HepG2 (cell line): Measurements from ENCODE around the gene ING5. TPM values are rescaled to one million over a fixed set of nuclear protein-coding genes. Genes with fewer than 3 reads are reported as not detected.

Experiments
- NR2F6 ChIP-seq, 2 experiments: IDR thresholded peaks; 2 replicates each; pipeline ENCODE4 v1.6.1; 2016; ENCODE audit warnings: antibody characterized with exemption in 1 of 2, mild to moderate bottlenecking in 1 of 2
- RBM39 ChIP-seq: fragments of 200-400 bp; formaldehyde crosslinking; IDR thresholded peaks from one replicate; pipeline ENCODE4 v1.6.1; 2018; ENCODE audit warnings: antibody characterized with exemption, mild to moderate bottlenecking, low read depth, low read length; ENCODE audit not compliant: poor library complexity, severe bottlenecking
- SUZ12 ChIP-seq: fragments of 150-350 bp; IDR thresholded peaks from 2 replicates; pipeline ENCODE4 v1.6.1; 2014; ENCODE audit warnings: low read depth, low read length
- TCF12 ChIP-seq, 2 experiments: fragments of 450-650 bp in 1 of 2; sonication (generic) in 1 of 2; formaldehyde crosslinking in 1 of 2; IDR thresholded peaks; 2 replicates each; pipeline versions ENCODE4 v1.6.1 to v1.8.0; 2017 to 2022; ENCODE audit warnings: antibody characterized with exemption in 1 of 2, mild to moderate bottlenecking in 1 of 2, missing genetic modification reagents in 1 of 2, moderate library complexity in 1 of 2
- TP53 ChIP-seq: sonication (generic); formaldehyde crosslinking; conservative IDR thresholded peaks from 2 replicates; pipeline ENCODE4 v1.4.0; 2020; ENCODE audit warnings: missing genetic modification reagents
- YEATS2 ChIP-seq: sonication (generic); formaldehyde crosslinking; IDR thresholded peaks from 2 replicates; pipeline ENCODE4 v1.4.0; 2020; ENCODE audit warnings: missing genetic modification reagents, borderline replicate concordance
- ZFP90 ChIP-seq: sonication (generic); formaldehyde crosslinking; IDR thresholded peaks from 2 replicates; pipeline ENCODE4 v1.8.0; 2022; ENCODE audit warnings: missing genetic modification reagents, mild to moderate bottlenecking, inconsistent platforms, borderline replicate concordance
- ZFX ChIP-seq: sonication (generic); formaldehyde crosslinking; IDR thresholded peaks from 2 replicates; pipeline ENCODE4 v1.4.0; 2020; ENCODE audit warnings: mild to moderate bottlenecking, low read depth, missing genetic modification reagents, moderate library complexity
- ZKSCAN5 ChIP-seq: sonication (generic); formaldehyde crosslinking; IDR thresholded peaks from 2 replicates; pipeline ENCODE4 v1.5.1; 2020; ENCODE audit warnings: mild to moderate bottlenecking, missing genetic modification reagents
- ZNF282 ChIP-seq: fragments of 450-650 bp; IDR thresholded peaks from 2 replicates; pipeline ENCODE4 v1.6.1; 2018; ENCODE audit not compliant: partially characterized antibody
- ZNF367 ChIP-seq: sonication (generic); formaldehyde crosslinking; IDR thresholded peaks from 2 replicates; pipeline ENCODE4 v1.4.0; 2020; ENCODE audit warnings: missing genetic modification reagents, borderline replicate concordance
- ZNF431 ChIP-seq: sonication (generic); formaldehyde crosslinking; IDR thresholded peaks from 2 replicates; pipeline ENCODE4 v1.9.0; 2022; ENCODE audit warnings: missing genetic modification reagents, low read depth, mild to moderate bottlenecking, borderline replicate concordance
- ZNF44 ChIP-seq: sonication (generic); formaldehyde crosslinking; IDR thresholded peaks from 2 replicates; pipeline ENCODE4 v1.5.1; 2020; ENCODE audit warnings: mild to moderate bottlenecking, missing genetic modification reagents
- polyA plus RNA-seq, 8 experiments: library from polyadenylated mRNA; depleted of rRNA in 3 of 8; stranded (reverse) in 7 of 8; unstranded in 1 of 8; fragments of >200 nt; fragmentation: Illumina TruSeq in 4 of 8; extraction: Trizol in 4 of 8; gene quantifications; 2 replicates each; pipeline versions ENCODE4 v1.2.1 to v1.2.3, GENCODE V29; 2011 to 2016; ENCODE audit warnings: low read depth in 4 of 8, missing spikeins in 1 of 8, mixed read lengths in 1 of 8; ENCODE audit not compliant: insufficient read depth in 1 of 8
- total RNA-seq, 5 experiments: library from RNA; depleted of rRNA; stranded (reverse); fragments of >200 nt; fragmentation: Illumina TruSeq; extraction: Trizol; gene quantifications; 2 replicates each; pipeline ENCODE4 v1.2.3, GENCODE V29; 2016; ENCODE audit warnings: low read depth in 1 of 5
- TF ChIP-seq, protein P1 (sequence below): fragments of 450-650 bp; IDR thresholded peaks from 2 replicates; pipeline ENCODE4 v1.6.1; 2016
- TF ChIP-seq, protein P2 (sequence below): sonication (generic); formaldehyde crosslinking; IDR thresholded peaks from 2 replicates; pipeline ENCODE4 v1.4.0; 2020; ENCODE audit warnings: mild to moderate bottlenecking, missing genetic modification reagents
- TF ChIP-seq, protein P3 (sequence below): conservative IDR thresholded peaks from 2 replicates; pipeline ENCODE4 v1.6.1; 2018; ENCODE audit warnings: missing genetic modification reagents

Gene ING5
- total and polyA plus RNA-seq, 2 of the 13 experiments (the other 11 are each of a cell fraction or from before 2014, with no cell fraction given), result 61.9 to 71.9 TPM

DNA sequence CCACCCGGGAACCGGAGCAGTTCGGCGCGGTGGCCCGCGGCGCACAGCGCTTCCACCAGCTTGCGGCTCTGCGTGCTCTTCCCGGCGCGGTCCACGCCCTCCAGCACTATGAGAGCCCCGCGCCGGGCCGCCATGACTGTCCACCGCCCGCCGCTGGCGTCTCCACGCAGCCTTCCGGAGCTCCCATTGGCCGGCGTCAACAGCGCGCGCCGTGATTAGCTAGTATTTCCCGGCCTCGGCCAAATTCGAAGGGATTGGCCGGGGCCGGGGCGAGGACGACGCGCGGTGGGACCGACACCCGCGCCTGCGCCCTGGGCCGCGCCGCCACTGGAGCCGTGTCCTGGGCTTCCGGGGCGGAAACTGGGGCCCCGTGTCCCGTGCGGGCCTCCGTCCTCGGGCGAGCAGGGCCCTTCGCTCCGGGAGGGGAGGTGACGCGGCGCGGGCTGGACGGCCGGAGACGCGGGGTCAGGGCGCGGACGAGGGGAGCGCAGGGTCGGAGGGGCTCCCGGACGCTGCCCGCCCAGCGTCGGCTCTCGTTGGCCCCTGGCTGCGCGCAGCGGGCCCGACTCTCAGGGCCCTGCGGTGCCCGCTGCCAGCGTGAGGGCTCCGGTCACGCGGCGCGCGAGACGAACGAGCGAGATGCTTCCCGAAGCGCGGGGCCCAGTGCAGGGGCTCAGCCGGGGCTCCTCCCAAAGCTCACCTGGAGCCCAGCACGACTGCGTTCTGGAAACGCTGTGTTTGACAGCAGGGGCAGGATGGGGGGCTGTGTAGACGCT lies 15.0 kb upstream of the ING5 start, which contains the start of gene DTYMK (continued):
- TF ChIP-seq, protein P1, sequence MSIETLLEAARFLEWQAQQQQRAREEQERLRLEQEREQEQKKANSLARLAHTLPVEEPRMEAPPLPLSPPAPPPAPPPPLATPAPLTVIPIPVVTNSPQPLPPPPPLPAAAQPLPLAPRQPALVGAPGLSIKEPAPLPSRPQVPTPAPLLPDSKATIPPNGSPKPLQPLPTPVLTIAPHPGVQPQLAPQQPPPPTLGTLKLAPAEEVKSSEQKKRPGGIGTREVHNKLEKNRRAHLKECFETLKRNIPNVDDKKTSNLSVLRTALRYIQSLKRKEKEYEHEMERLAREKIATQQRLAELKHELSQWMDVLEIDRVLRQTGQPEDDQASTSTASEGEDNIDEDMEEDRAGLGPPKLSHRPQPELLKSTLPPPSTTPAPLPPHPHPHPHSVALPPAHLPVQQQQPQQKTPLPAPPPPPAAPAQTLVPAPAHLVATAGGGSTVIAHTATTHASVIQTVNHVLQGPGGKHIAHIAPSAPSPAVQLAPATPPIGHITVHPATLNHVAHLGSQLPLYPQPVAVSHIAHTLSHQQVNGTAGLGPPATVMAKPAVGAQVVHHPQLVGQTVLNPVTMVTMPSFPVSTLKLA, result peak; percentile 4; the same call in 1 of the 2 replicates
- TF ChIP-seq NR2F6 (IDR thresholded peaks at IDR 0.05) (no peak), NR2F6 (CRISPR knock-in tag; IDR thresholded peaks at IDR 0.05) (peak; percentile 34; the same call in 1 of the 2 replicates), TCF12 (IDR thresholded peaks at IDR 0.05) (no peak), TCF12 (CRISPR knock-in tag; IDR thresholded peaks at IDR 0.05) (no peak; the same call in 1 of the 2 replicates), ZNF367 (no peak; the same call in 1 of the 2 replicates), ZNF431 (peak; percentile 88; the same call in 1 of the 2 replicates), ZFP90 (CRISPR knock-in tag) (no peak; the same call in 1 of the 2 replicates), ZNF282 (no peak), YEATS2 (CRISPR knock-in tag) (peak; percentile 87; the same call in 1 of the 2 replicates), ZNF44 (no peak), SUZ12 (no peak), ZKSCAN5 (CRISPR knock-in tag) (no peak), RBM39 (no peak), TP53 (CRISPR knock-in tag) (no peak; the same call in 1 of the 2 replicates), ZFX (CRISPR knock-in tag) (peak; percentile 97)
- TF ChIP-seq, protein P2, sequence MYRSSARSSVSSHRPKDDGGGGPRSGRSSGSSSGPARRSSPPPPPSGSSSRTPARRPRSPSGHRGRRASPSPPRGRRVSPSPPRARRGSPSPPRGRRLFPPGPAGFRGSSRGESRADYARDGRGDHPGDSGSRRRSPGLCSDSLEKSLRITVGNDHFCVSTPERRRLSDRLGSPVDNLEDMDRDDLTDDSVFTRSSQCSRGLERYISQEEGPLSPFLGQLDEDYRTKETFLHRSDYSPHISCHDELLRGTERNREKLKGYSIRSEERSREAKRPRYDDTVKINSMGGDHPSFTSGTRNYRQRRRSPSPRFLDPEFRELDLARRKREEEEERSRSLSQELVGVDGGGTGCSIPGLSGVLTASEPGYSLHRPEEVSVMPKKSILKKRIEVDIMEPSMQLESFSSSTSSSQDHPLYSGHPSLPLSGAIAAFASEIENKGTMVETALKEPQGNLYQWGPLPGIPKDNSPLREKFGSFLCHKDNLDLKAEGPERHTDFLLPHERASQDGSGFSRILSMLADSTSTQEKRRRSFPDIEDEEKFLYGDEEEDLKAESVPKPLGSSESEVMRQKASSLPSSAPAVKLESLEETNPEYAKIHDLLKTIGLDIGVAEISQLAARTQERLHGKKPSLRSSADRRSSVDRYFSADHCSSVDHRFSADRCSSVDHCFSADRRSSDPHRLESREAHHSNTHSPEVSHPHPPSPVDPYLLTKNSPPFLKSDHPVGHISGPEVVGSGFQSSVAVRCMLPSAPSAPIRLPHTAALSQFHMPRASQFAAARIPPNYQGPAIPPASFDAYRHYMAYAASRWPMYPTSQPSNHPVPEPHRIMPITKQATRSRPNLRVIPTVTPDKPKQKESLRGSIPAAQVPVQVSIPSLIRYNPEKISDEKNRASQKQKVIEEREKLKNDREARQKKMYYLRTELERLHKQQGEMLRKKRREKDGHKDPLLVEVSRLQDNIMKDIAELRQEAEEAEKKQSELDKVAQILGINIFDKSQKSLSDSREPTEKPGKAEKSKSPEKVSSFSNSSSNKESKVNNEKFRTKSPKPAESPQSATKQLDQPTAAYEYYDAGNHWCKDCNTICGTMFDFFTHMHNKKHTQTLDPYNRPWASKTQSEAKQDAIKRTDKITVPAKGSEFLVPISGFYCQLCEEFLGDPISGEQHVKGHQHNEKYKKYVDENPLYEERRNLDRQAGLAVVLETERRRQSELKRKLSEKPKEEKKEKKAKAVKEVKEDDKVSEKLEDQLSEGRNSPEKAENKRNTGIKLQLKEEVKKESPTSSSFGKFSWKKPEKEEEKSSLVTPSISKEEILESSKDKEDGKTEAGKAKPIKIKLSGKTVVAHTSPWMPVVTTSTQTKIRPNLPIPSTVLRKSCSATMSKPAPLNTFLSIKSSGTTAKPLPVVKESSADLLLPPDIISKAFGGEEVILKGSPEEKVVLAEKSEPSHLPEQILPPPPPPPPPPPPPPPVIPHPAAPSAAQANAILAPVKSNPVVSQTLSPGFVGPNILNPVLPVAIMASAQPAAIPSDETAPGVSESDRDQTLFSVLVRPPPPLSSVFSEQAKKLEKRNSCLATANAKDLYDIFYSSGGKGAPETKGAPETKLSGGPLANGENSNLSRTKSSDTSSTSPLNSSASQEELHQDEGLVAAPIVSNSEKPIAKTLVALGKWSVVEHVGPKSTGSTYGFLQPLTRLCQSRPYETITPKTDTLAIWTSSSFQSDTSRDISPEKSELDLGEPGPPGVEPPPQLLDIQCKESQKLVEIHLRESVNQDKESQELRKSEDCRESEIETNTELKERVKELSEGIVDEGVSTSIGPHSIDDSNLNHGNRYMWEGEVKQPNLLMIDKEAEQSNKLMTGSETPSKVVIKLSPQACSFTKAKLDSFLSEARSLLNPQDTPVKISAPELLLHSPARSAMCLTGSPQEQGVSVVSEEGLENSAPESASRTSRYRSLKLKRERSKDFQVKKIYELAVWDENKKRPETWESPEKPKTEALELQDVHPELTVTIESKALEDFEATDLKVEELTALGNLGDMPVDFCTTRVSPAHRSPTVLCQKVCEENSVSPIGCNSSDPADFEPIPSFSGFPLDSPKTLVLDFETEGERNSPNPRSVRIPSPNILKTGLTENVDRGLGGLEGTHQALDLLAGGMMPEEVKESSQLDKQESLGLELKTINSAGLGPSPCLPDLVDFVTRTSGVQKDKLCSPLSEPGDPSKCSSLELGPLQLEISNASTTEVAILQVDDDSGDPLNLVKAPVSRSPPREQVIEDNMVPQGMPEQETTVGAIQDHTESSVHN (CRISPR knock-in tag), result peak; percentile 24
- TF ChIP-seq, protein P3, sequence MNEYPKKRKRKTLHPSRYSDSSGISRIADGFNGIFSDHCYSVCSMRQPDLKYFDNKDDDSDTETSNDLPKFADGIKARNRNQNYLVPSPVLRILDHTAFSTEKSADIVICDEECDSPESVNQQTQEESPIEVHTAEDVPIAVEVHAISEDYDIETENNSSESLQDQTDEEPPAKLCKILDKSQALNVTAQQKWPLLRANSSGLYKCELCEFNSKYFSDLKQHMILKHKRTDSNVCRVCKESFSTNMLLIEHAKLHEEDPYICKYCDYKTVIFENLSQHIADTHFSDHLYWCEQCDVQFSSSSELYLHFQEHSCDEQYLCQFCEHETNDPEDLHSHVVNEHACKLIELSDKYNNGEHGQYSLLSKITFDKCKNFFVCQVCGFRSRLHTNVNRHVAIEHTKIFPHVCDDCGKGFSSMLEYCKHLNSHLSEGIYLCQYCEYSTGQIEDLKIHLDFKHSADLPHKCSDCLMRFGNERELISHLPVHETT (CRISPR knock-in tag), result peak; percentile 93
